Osteocyte (in vitro differentiated cells): ENCODE measurements around the gene GPC3. TPM values are rescaled to one million over a fixed set of nuclear protein-coding genes. Genes with fewer than 3 reads are reported as not detected.

Source experiments
- DNase-seq: peaks from one replicate; pipeline ENCODE4 v3.0.0; 2021; ENCODE audit warnings: mixed read lengths; ENCODE audit not compliant: unreplicated experiment; ENCODE audit errors: extremely low spot score
- H3K27ac Mint-ChIP-seq: one replicate; pipeline ENCODE4 v1.8.0; 2021; ENCODE audit warnings: mild to moderate bottlenecking, mixed read lengths; ENCODE audit not compliant: unreplicated experiment
- H3K27me3 Mint-ChIP-seq: one replicate; pipeline ENCODE4 v1.8.0; 2021; ENCODE audit warnings: mixed read lengths; ENCODE audit not compliant: unreplicated experiment
- H3K36me3 Mint-ChIP-seq: one replicate; pipeline ENCODE4 v1.8.0; 2021; ENCODE audit warnings: mixed read lengths; ENCODE audit not compliant: unreplicated experiment
- H3K4me1 Mint-ChIP-seq: one replicate; pipeline ENCODE4 v1.8.0; 2021; ENCODE audit warnings: mixed read lengths; ENCODE audit not compliant: unreplicated experiment
- H3K4me3 Mint-ChIP-seq: one replicate; pipeline ENCODE4 v1.8.0; 2021; ENCODE audit warnings: mild to moderate bottlenecking, moderate library complexity, mixed read lengths; ENCODE audit not compliant: unreplicated experiment
- H3K9me3 Mint-ChIP-seq: one replicate; pipeline ENCODE4 v1.8.0; 2021; ENCODE audit warnings: mixed read lengths; ENCODE audit not compliant: unreplicated experiment
- CTCF ChIP-seq: fragments of 200-600 bp; sonication (generic); IDR thresholded peaks from 2 replicates; pipeline ENCODE4 v1.5.0; 2021; ENCODE audit warnings: antibody characterized with exemption, mild to moderate bottlenecking, moderate library complexity
- total RNA-seq: library from RNA; stranded (reverse); gene quantifications from 2 replicates; pipeline ENCODE4 v1.2.1, GENCODE V29; 2021

Gene GPC3
- total RNA-seq, 1 donor from 2014 or later = 19.6 TPM

- Mint-ChIP-seq H3K27me3 (no peaks in the 10 kb centered on the region), H3K27ac (no peak overlapping the region), H3K4me1 (peaks cover 9% of the 10 kb centered on the region), H3K9me3 (peaks cover 12% of the 10 kb centered on the region), H3K36me3 (no peaks in the 10 kb centered on the region), H3K4me3 (no peak overlapping the region)
- no peak for DNase-seq
- TF ChIP-seq CTCF = no peak
These were observed 417.3 kb downstream of the GPC3 start for GRCh38 chrX:133568109-133568508.

- H3K4me3 Mint-ChIP-seq = no peak overlapping the region
- H3K9me3 Mint-ChIP-seq = peaks cover 1% of the 10 kb centered on the region
- no peaks in the 10 kb centered on the region for H3K27me3 Mint-ChIP-seq
- peaks cover 11% of the 10 kb centered on the region for H3K4me1 Mint-ChIP-seq
- no peak for DNase-seq
- no peak overlapping the region for H3K27ac Mint-ChIP-seq
- TF ChIP-seq CTCF = no peak
- no peaks in the 10 kb centered on the region for H3K36me3 Mint-ChIP-seq
These were observed 418.5 kb downstream of the GPC3 start for GRCh38 chrX:133566876-133567275.

- Mint-ChIP-seq H3K4me3 (no peak overlapping the region), H3K36me3 (no peaks in the 10 kb centered on the region), H3K27me3 (no peaks in the 10 kb centered on the region), H3K9me3 (no peaks in the 10 kb centered on the region), H3K4me1 (peaks cover 16% of the 10 kb centered on the region), H3K27ac (no peak overlapping the region)
- DNase-seq = no peak
- TF ChIP-seq CTCF = no peak
These were observed 421.7 kb downstream of the GPC3 start for GRCh38 chrX:133563705-133564104.

- Mint-ChIP-seq H3K27ac (no peak overlapping the region), H3K4me3 (no peak overlapping the region), H3K36me3 (no peaks in the 10 kb centered on the region), H3K4me1 (peaks cover 12% of the 10 kb centered on the region), H3K9me3 (no peaks in the 10 kb centered on the region), H3K27me3 (no peaks in the 10 kb centered on the region)
- DNase-seq = no peak
- TF ChIP-seq CTCF = no peak
These were observed 424.1 kb downstream of the GPC3 start for GRCh38 chrX:133561251-133561650.

GRCh38 chrX:133559909-133560308 lies 425.5 kb downstream of the GPC3 start:
- H3K27me3 Mint-ChIP-seq = no peaks in the 10 kb centered on the region
- no peak for TF ChIP-seq CTCF
- H3K36me3 Mint-ChIP-seq = peaks cover 3% of the 10 kb centered on the region
- H3K9me3 Mint-ChIP-seq = peaks cover 5% of the 10 kb centered on the region
- H3K27ac Mint-ChIP-seq = no peak overlapping the region
- DNase-seq = no peak
- H3K4me1 Mint-ChIP-seq = peaks cover 12% of the 10 kb centered on the region
- no peak overlapping the region for H3K4me3 Mint-ChIP-seq
